IgD-negative memory B cell (primary cell): ENCODE data around the gene TRPV5. TPM values are rescaled to one million over a fixed set of nuclear protein-coding genes. Genes with fewer than 3 reads are reported as not detected.
A peak's percentile ranks its signal among the peaks of the same experiment; 100 is the strongest.

Experiments
- H3K27ac Mint-ChIP-seq, 3 donors: one replicate each; pipeline ENCODE4 v1.8.0; 2020 to 2022; ENCODE audit warnings: mild to moderate bottlenecking in 3 of 3, mixed read lengths in 3 of 3, moderate library complexity in 1 of 3
- H3K27me3 Mint-ChIP-seq: one replicate; pipeline ENCODE4 v1.8.0; 2021; ENCODE audit warnings: mixed read lengths
- H3K36me3 Mint-ChIP-seq: one replicate; pipeline ENCODE4 v1.8.0; 2020; ENCODE audit warnings: mild to moderate bottlenecking, mixed read lengths
- H3K4me1 Mint-ChIP-seq, 3 donors: one replicate each; pipeline ENCODE4 v1.8.0; 2020 to 2022; ENCODE audit warnings: mixed read lengths in 3 of 3, mild to moderate bottlenecking in 1 of 3
- H3K4me3 Mint-ChIP-seq, 4 donors: one replicate each; pipeline ENCODE4 v1.8.0; 2020 to 2022; ENCODE audit warnings: mild to moderate bottlenecking in 4 of 4, mixed read lengths in 4 of 4, moderate library complexity in 3 of 4
- H3K9me3 Mint-ChIP-seq, 3 donors: one replicate each; pipeline ENCODE4 v1.8.0; 2020 to 2021; ENCODE audit warnings: mixed read lengths in 3 of 3, mild to moderate bottlenecking in 1 of 3
- polyA plus RNA-seq: library from polyadenylated mRNA; unstranded; fragments of 300-500 nt; fragmentation: Illumina TruSeq; gene quantifications from one replicate; pipeline ENCODE4 v1.2.3, GENCODE V29; 2021

TRPV5 gene
- polyA plus RNA-seq, 1 donor from 2014 or later = not detected

GRCh38 chr7:142908921-142909890, 24.3 kb downstream of the TRPV5 start:
- peak overlapping the region in 1 of 4 donors; percentile 10 for H3K4me3 Mint-ChIP-seq
- peaks cover 0 to 4% (median 4%) of the 10 kb centered on the region in 3 donors for H3K9me3 Mint-ChIP-seq
- H3K4me1 Mint-ChIP-seq = peaks cover 0 to 4% (median 2%) of the 10 kb centered on the region in 3 donors
- H3K36me3 Mint-ChIP-seq = no peaks in the 10 kb centered on the region
- H3K27ac Mint-ChIP-seq = no peak overlapping the region
- H3K27me3 Mint-ChIP-seq = peaks cover 15% of the 10 kb centered on the region

GRCh38 chr7:142908290-142908689, 25.3 kb downstream of the TRPV5 start:
- peaks cover 11% of the 10 kb centered on the region for H3K27me3 Mint-ChIP-seq
- H3K4me3 Mint-ChIP-seq = no peak overlapping the region
- H3K4me1 Mint-ChIP-seq = no peaks in the 10 kb centered on the region
- H3K36me3 Mint-ChIP-seq = no peaks in the 10 kb centered on the region
- no peak overlapping the region for H3K27ac Mint-ChIP-seq
- H3K9me3 Mint-ChIP-seq = peaks cover 0 to 4% (median 4%) of the 10 kb centered on the region in 3 donors

GRCh38 chr7:142906643-142907042, 26.9 kb downstream of the TRPV5 start:
- H3K36me3 Mint-ChIP-seq = no peaks in the 10 kb centered on the region
- H3K4me1 Mint-ChIP-seq = no peaks in the 10 kb centered on the region
- H3K27ac Mint-ChIP-seq = no peak overlapping the region
- H3K4me3 Mint-ChIP-seq = no peak overlapping the region
- H3K27me3 Mint-ChIP-seq = peaks cover 6% of the 10 kb centered on the region
- H3K9me3 Mint-ChIP-seq = peaks cover 2 to 8% (median 6%) of the 10 kb centered on the region in 3 donors

- Mint-ChIP-seq H3K27me3 (peaks cover 4% of the 10 kb centered on the region), H3K4me3 (no peak overlapping the region), H3K27ac (no peak overlapping the region), H3K36me3 (no peaks in the 10 kb centered on the region), H3K9me3 (peaks cover 2 to 8% (median 8%) of the 10 kb centered on the region in 3 donors), H3K4me1 (no peaks in the 10 kb centered on the region)
Observed at GRCh38 chr7:142905759-142906158, 27.8 kb downstream of the TRPV5 start.

- Mint-ChIP-seq H3K4me1 (no peaks in the 10 kb centered on the region), H3K27me3 (peaks cover 2% of the 10 kb centered on the region), H3K36me3 (no peaks in the 10 kb centered on the region), H3K9me3 (peaks cover 2 to 8% (median 8%) of the 10 kb centered on the region in 3 donors), H3K4me3 (no peak overlapping the region), H3K27ac (no peak overlapping the region)
Observed at GRCh38 chr7:142904128-142904527, 29.4 kb downstream of the TRPV5 start.

- Mint-ChIP-seq H3K9me3 (peaks cover 2 to 8% (median 8%) of the 10 kb centered on the region in 3 donors), H3K4me1 (no peaks in the 10 kb centered on the region), H3K27ac (no peak overlapping the region), H3K36me3 (no peaks in the 10 kb centered on the region), H3K4me3 (peak overlapping the region in 1 of 4 donors; percentile 19), H3K27me3 (peaks cover 10% of the 10 kb centered on the region)
Observed at GRCh38 chr7:142901426-142902259, 31.9 kb downstream of the TRPV5 start.

- Mint-ChIP-seq H3K4me1 (no peaks in the 10 kb centered on the region), H3K9me3 (peaks cover 2 to 8% (median 7%) of the 10 kb centered on the region in 3 donors), H3K4me3 (no peak overlapping the region), H3K27me3 (peaks cover 19% of the 10 kb centered on the region), H3K36me3 (no peaks in the 10 kb centered on the region), H3K27ac (no peak overlapping the region)
Observed at GRCh38 chr7:142899661-142900060, 33.9 kb downstream of the TRPV5 start.

- H3K4me3 Mint-ChIP-seq = no peak overlapping the region
- H3K9me3 Mint-ChIP-seq = peaks cover 2 to 4% (median 4%) of the 10 kb centered on the region in 3 donors
Observed at GRCh38 chr7:142898377-142899170, 35.0 kb downstream of the TRPV5 start.

GRCh38 chr7:142897691-142898090, 35.9 kb downstream of the TRPV5 start:
- Mint-ChIP-seq H3K27me3 (peaks cover 20% of the 10 kb centered on the region), H3K4me1 (no peaks in the 10 kb centered on the region), H3K36me3 (no peaks in the 10 kb centered on the region), H3K4me3 (no peak overlapping the region), H3K9me3 (peaks cover 0 to 4% (median 0%) of the 10 kb centered on the region in 3 donors), H3K27ac (no peak overlapping the region)

More at GRCh38 chr7:142898377-142899170, 35.0 kb downstream of the TRPV5 start:
- Mint-ChIP-seq H3K27ac (no peak overlapping the region), H3K4me1 (no peaks in the 10 kb centered on the region), H3K27me3 (peaks cover 18% of the 10 kb centered on the region), H3K36me3 (no peaks in the 10 kb centered on the region)

GRCh38 chr7:142896741-142897379, 36.7 kb downstream of the TRPV5 start:
- no peaks in the 10 kb centered on the region for H3K36me3 Mint-ChIP-seq
- H3K27me3 Mint-ChIP-seq = peaks cover 20% of the 10 kb centered on the region
- H3K27ac Mint-ChIP-seq = peak overlapping the region in 1 of 3 donors; percentile 13

GRCh38 chr7:142896151-142896550, 37.4 kb downstream of the TRPV5 start:
- no peaks in the 10 kb centered on the region for H3K4me1 Mint-ChIP-seq
- no peaks in the 10 kb centered on the region for H3K36me3 Mint-ChIP-seq
- H3K27ac Mint-ChIP-seq = peak overlapping the region in 1 of 3 donors; percentile 13
- no peak overlapping the region for H3K4me3 Mint-ChIP-seq
- peaks cover 20% of the 10 kb centered on the region for H3K27me3 Mint-ChIP-seq
- peaks cover 0 to 2% (median 0%) of the 10 kb centered on the region in 3 donors for H3K9me3 Mint-ChIP-seq

More at GRCh38 chr7:142896741-142897379, 36.7 kb downstream of the TRPV5 start:
- peaks cover 0 to 2% (median 0%) of the 10 kb centered on the region in 3 donors for H3K9me3 Mint-ChIP-seq
- no peak overlapping the region for H3K4me3 Mint-ChIP-seq
- no peaks in the 10 kb centered on the region for H3K4me1 Mint-ChIP-seq

- H3K9me3 Mint-ChIP-seq = no peaks in the 10 kb centered on the region
- H3K4me1 Mint-ChIP-seq = no peaks in the 10 kb centered on the region
- no peaks in the 10 kb centered on the region for H3K36me3 Mint-ChIP-seq
- H3K27ac Mint-ChIP-seq = no peak overlapping the region
- H3K27me3 Mint-ChIP-seq = peaks cover 20% of the 10 kb centered on the region
- no peak overlapping the region for H3K4me3 Mint-ChIP-seq
Observed at GRCh38 chr7:142894985-142895593, 38.5 kb downstream of the TRPV5 start.

GRCh38 chr7:142894112-142894984, 39.2 kb downstream of the TRPV5 start:
- Mint-ChIP-seq H3K27me3 (peaks cover 22% of the 10 kb centered on the region), H3K4me1 (no peaks in the 10 kb centered on the region), H3K4me3 (peak overlapping the region in 1 of 4 donors; percentile 21), H3K9me3 (no peaks in the 10 kb centered on the region), H3K27ac (peak overlapping the region in 1 of 3 donors; percentile 13), H3K36me3 (no peaks in the 10 kb centered on the region)
